GM23338 (cell line): Measurements from ENCODE around the gene P4HA3. TPM values are rescaled to one million over a fixed set of nuclear protein-coding genes. Genes with fewer than 3 reads are reported as not detected.

Experiments
- ATAC-seq: fragments of 200-7000 bp; cut with Tn5 transposase; 3 replicates; pipeline ENCODE4 v1.9.1; 2020
- DNase-seq: peaks from one replicate; pipeline ENCODE4 v3.0.0-alpha.2; 2015; ENCODE audit warnings: low spot score
- H2AFZ ChIP-seq: fragments of 200-600 bp; sonication (generic); 2 replicates; pipeline ENCODE4 v1.8.0; 2016; ENCODE audit warnings: antibody characterized with exemption, mild to moderate bottlenecking, moderate library complexity
- H3F3A ChIP-seq: fragments of 200-600 bp; sonication (generic); replicated peaks from 2 replicates; pipeline ENCODE4 v1.8.0; 2017; ENCODE audit warnings: antibody characterized with exemption, mixed run types, low read depth
- H3K27ac ChIP-seq: fragments of 200-600 bp; sonication (generic); 2 replicates; pipeline ENCODE4 v1.6.1; 2016; ENCODE audit warnings: low read depth
- H3K27me3 ChIP-seq: fragments of 200-600 bp; sonication (generic); 2 replicates; pipeline ENCODE4 v1.8.0; 2016; ENCODE audit warnings: mild to moderate bottlenecking, mixed run types, moderate library complexity; ENCODE audit not compliant: insufficient read depth
- H3K36me3 ChIP-seq: fragments of 200-600 bp; sonication (generic); 2 replicates; pipeline ENCODE4 v1.8.0; 2016; ENCODE audit warnings: mild to moderate bottlenecking; ENCODE audit not compliant: insufficient read depth
- H3K4me1 ChIP-seq: fragments of 200-600 bp; sonication (generic); 2 replicates; pipeline ENCODE4 v1.8.0; 2016; ENCODE audit warnings: mild to moderate bottlenecking, moderate library complexity; ENCODE audit not compliant: insufficient read depth
- H3K4me2 ChIP-seq: fragments of 200-600 bp; sonication (generic); 2 replicates; pipeline ENCODE4 v1.7.1; 2017; ENCODE audit warnings: mixed run types
- H3K4me3 ChIP-seq: fragments of 200-600 bp; sonication (generic); 2 replicates; pipeline ENCODE4 v1.6.1; 2016; ENCODE audit warnings: mixed run types
- H3K79me2 ChIP-seq: fragments of 200-600 bp; sonication (generic); replicated peaks from 2 replicates; pipeline ENCODE4 v1.8.0; 2017; ENCODE audit warnings: mild to moderate bottlenecking; ENCODE audit not compliant: insufficient read depth
- H3K9me2 ChIP-seq: fragments of 200-600 bp; sonication (generic); 2 replicates; pipeline ENCODE4 v1.8.0; 2017; ENCODE audit not compliant: insufficient read depth
- H4K20me1 ChIP-seq: fragments of 200-600 bp; sonication (generic); replicated peaks from 2 replicates; pipeline ENCODE4 v1.8.0; 2017; ENCODE audit warnings: mild to moderate bottlenecking; ENCODE audit not compliant: insufficient read depth
- H3K27ac Mint-ChIP-seq: 2 replicates; pipeline ENCODE4 v1.8.0; 2020; ENCODE audit warnings: inconsistent platforms, mild to moderate bottlenecking, moderate library complexity, mixed read lengths
- H3K27me3 Mint-ChIP-seq: 3 replicates; pipeline ENCODE4 v1.8.0; 2022; ENCODE audit warnings: low read depth, mild to moderate bottlenecking, moderate library complexity, mixed read lengths, inconsistent platforms; ENCODE audit not compliant: insufficient read depth, poor library complexity
- H3K36me3 Mint-ChIP-seq: 3 replicates; pipeline ENCODE4 v1.8.0; 2021; ENCODE audit warnings: low read depth, mild to moderate bottlenecking, inconsistent platforms, moderate library complexity, mixed read lengths
- H3K4me1 Mint-ChIP-seq: 3 replicates; pipeline ENCODE4 v1.8.0; 2020; ENCODE audit warnings: mild to moderate bottlenecking, inconsistent platforms, mixed read lengths
- H3K4me3 Mint-ChIP-seq: 3 replicates; pipeline ENCODE4 v1.8.0; 2021; ENCODE audit warnings: moderate library complexity, mild to moderate bottlenecking, inconsistent platforms, mixed read lengths
- H3K9me3 Mint-ChIP-seq: 3 replicates; pipeline ENCODE4 v1.8.0; 2020; ENCODE audit warnings: moderate library complexity, mild to moderate bottlenecking, inconsistent platforms, mixed read lengths
- CREB1 ChIP-seq: fragments of 250-450 bp; sonication (Bioruptor Pico); IDR thresholded peaks from 2 replicates; pipeline ENCODE4 v1.5.0; 2020; ENCODE audit warnings: low read depth, mild to moderate bottlenecking, moderate library complexity
- CTCF ChIP-seq, 2 experiments: fragments of 200-600 bp in 1 of 2; sonication (generic) in 1 of 2; conservative IDR thresholded peaks; 2 replicates each; pipeline versions ENCODE4 v1.5.1 to v1.6.1; 2016 to 2017; ENCODE audit warnings: antibody characterized with exemption in 2 of 2, low read depth in 2 of 2, mild to moderate bottlenecking in 2 of 2, moderate library complexity in 1 of 2
- EZH2 ChIP-seq: fragments of 200-600 bp; sonication (generic); IDR thresholded peaks from one replicate; pipeline ENCODE4 v1.8.0; 2017; ENCODE audit warnings: antibody characterized with exemption, mild to moderate bottlenecking, low read depth; ENCODE audit not compliant: unreplicated experiment
- EZH2phosphoT487 ChIP-seq: fragments of 200-600 bp; sonication (generic); IDR thresholded peaks from one replicate; pipeline ENCODE4 v1.8.1; 2018; ENCODE audit warnings: antibody characterized with exemption; ENCODE audit not compliant: unreplicated experiment
- JUNB ChIP-seq: IDR thresholded peaks from one replicate; pipeline ENCODE4 v1.6.1; 2016; ENCODE audit warnings: antibody characterized with exemption; ENCODE audit not compliant: unreplicated experiment
- NANOG ChIP-seq: IDR thresholded peaks from 2 replicates; pipeline ENCODE4 v1.6.1; 2016; ENCODE audit warnings: antibody characterized with exemption, borderline replicate concordance
- STAT1 ChIP-seq: IDR thresholded peaks from one replicate; pipeline ENCODE4 v1.6.1; 2016; ENCODE audit warnings: antibody characterized with exemption; ENCODE audit not compliant: unreplicated experiment
- ZNF114 ChIP-seq: fragments of 250-450 bp; sonication (Bioruptor Pico); IDR thresholded peaks from 2 replicates; pipeline ENCODE4 v1.5.0; 2020; ENCODE audit warnings: mild to moderate bottlenecking, moderate library complexity
- ZNF331 ChIP-seq: fragments of 250-450 bp; sonication (Bioruptor Pico); IDR thresholded peaks from 2 replicates; pipeline ENCODE4 v1.5.0; 2020; ENCODE audit warnings: low read depth, mild to moderate bottlenecking, moderate library complexity
- polyA plus RNA-seq: library from polyadenylated mRNA; unstranded; fragments of >200 nt; fragmentation: Nextera tagmentation; extraction: Ambion mirVana; gene quantifications from 2 replicates; pipeline ENCODE4 v1.2.1, GENCODE V29; 2016
- total RNA-seq: library from RNA; depleted of rRNA; stranded (reverse); fragments of >200 nt; shearing (Covaris generic); gene quantifications from 2 replicates; pipeline ENCODE4 v1.2.3, GENCODE V29; 2014

The P4HA3 gene
- total and polyA plus RNA-seq, 2 experiments from 2014 or later: 0.08 TPM; not detected in 1

- H3K4me3 ChIP-seq: no peak overlapping the region
- H4K20me1 ChIP-seq: no peaks in the 10 kb centered on the region; the same call in 1 of the 2 replicates
- H2AFZ ChIP-seq: no peak overlapping the region
- H3F3A ChIP-seq: no peaks in the 10 kb centered on the region
- H3K27me3 ChIP-seq: no peaks in the 10 kb centered on the region
- H3K4me3 Mint-ChIP-seq: no peak overlapping the region
- H3K27ac ChIP-seq: no peak overlapping the region
- DNase-seq (peak; percentile 71), ATAC-seq (peak; percentile 80)
- H3K27me3 Mint-ChIP-seq: peaks cover under 1% of the 10 kb centered on the region
- peaks cover 6% of the 10 kb centered on the region for H3K36me3 Mint-ChIP-seq
- H3K36me3 ChIP-seq: peaks cover 3% of the 10 kb centered on the region; the same call in 1 of the 2 replicates
- no peak overlapping the region for H3K4me2 ChIP-seq
- no peaks in the 10 kb centered on the region for H3K4me1 ChIP-seq
- peaks cover 2% of the 10 kb centered on the region; the same call in 1 of the 3 replicates for H3K9me3 Mint-ChIP-seq
- H3K9me2 ChIP-seq: no peaks in the 10 kb centered on the region
- H3K27ac Mint-ChIP-seq: no peak overlapping the region
- H3K4me1 Mint-ChIP-seq: no peaks in the 10 kb centered on the region
- no peaks in the 10 kb centered on the region for H3K79me2 ChIP-seq
- TF ChIP-seq ZNF114 (CRISPR knock-in tag): no peak
- peak; percentile 94 to 97 for TF ChIP-seq CTCF (conservative IDR thresholded peaks at IDR 0.05; ENCODE audit: low read depth in 2 of 2)
These were observed 55.6 kb downstream of the P4HA3 start for GRCh38 chr11:74255741-74256375.

GRCh38 chr11:74253361-74253760 is 58.1 kb downstream of the P4HA3 start:
- Histone ChIP-seq H3K9me2 (no peaks in the 10 kb centered on the region), H3K36me3 (peaks cover 17% of the 10 kb centered on the region), H2AFZ (no peak overlapping the region), H3K4me1 (no peaks in the 10 kb centered on the region), H3K27me3 (no peaks in the 10 kb centered on the region), H3K4me2 (no peak overlapping the region), H4K20me1 (no peaks in the 10 kb centered on the region; the same call in none of the 2 replicates), H3K4me3 (no peak overlapping the region), H3F3A (no peaks in the 10 kb centered on the region), H3K27ac (no peak overlapping the region), H3K79me2 (no peaks in the 10 kb centered on the region)
- ATAC-seq (no peak), DNase-seq (no peak)
- Mint-ChIP-seq H3K4me1 (peaks cover 9% of the 10 kb centered on the region), H3K4me3 (no peak overlapping the region), H3K9me3 (no peaks in the 10 kb centered on the region), H3K36me3 (peaks cover 9% of the 10 kb centered on the region), H3K27me3 (no peaks in the 10 kb centered on the region), H3K27ac (no peak overlapping the region)
- no peak for TF ChIP-seq STAT1
- TF ChIP-seq EZH2: no peak
- TF ChIP-seq JUNB: no peak
- no peak for TF ChIP-seq ZNF331 (CRISPR knock-in tag)
- TF ChIP-seq NANOG: no peak
- TF ChIP-seq CREB1 (CRISPR knock-in tag): no peak
- no peak for TF ChIP-seq ZNF114 (CRISPR knock-in tag)

GRCh38 chr11:74249496-74249895 is 61.9 kb downstream of the P4HA3 start:
- Histone ChIP-seq H2AFZ (no peak overlapping the region), H3K4me3 (no peak overlapping the region), H4K20me1 (no peaks in the 10 kb centered on the region; the same call in 1 of the 2 replicates), H3K4me2 (no peak overlapping the region), H3K9me2 (no peaks in the 10 kb centered on the region), H3K4me1 (no peaks in the 10 kb centered on the region), H3F3A (no peaks in the 10 kb centered on the region), H3K27me3 (no peaks in the 10 kb centered on the region), H3K79me2 (no peaks in the 10 kb centered on the region), H3K27ac (no peak overlapping the region), H3K36me3 (peaks cover 27% of the 10 kb centered on the region)
- DNase-seq (no peak), ATAC-seq (peak; percentile 51)
- H3K27me3 Mint-ChIP-seq: no peaks in the 10 kb centered on the region
- H3K9me3 Mint-ChIP-seq: no peaks in the 10 kb centered on the region
- peaks cover 16% of the 10 kb centered on the region for H3K36me3 Mint-ChIP-seq
- no peak overlapping the region for H3K27ac Mint-ChIP-seq
- H3K4me3 Mint-ChIP-seq: no peak overlapping the region
- H3K4me1 Mint-ChIP-seq: peaks cover 9% of the 10 kb centered on the region
- TF ChIP-seq EZH2phosphoT487: no peak
